HEK293 (cell line): ENCODE measurements around the gene HEMGN.

Source experiments
- CTCF ChIA-PET: fragments of 350-600 bp; formaldehyde crosslinking; extraction: SDS; loops from one replicate; lab custom pipeline; 2021; ENCODE audit warnings: antibody characterized with exemption; lab: Yijun Ruan, JAX
- POLR2A ChIA-PET: fragments of 300-600 bp; formaldehyde crosslinking; extraction: SDS; loops from one replicate; lab custom pipeline; 2020; ENCODE audit warnings: antibody characterized with exemption, inconsistent platforms; lab: Yijun Ruan, JAX
- H3K27ac ChIP-seq: fragments of 200-500 bp; sonication (Bioruptor generic); 2 replicates; pipeline ENCODE4 v1.5.1; 2014; ENCODE audit warnings: low read depth, low read length, control low read depth, inconsistent platforms; ENCODE audit errors: extremely low read depth
- H3K36me3 ChIP-seq, 2 experiments: fragments of 200-500 bp in 1 of 2; sonication (Bioruptor generic) in 1 of 2; 1 replicate in 1 of 2; 2 replicates in 1 of 2; pipeline ENCODE4 v1.5.1; 2014 to 2017; ENCODE audit warnings: inconsistent platforms in 2 of 2, low read length in 2 of 2; ENCODE audit not compliant: control insufficient read depth in 2 of 2, insufficient read depth in 1 of 2
- H3K4me1 ChIP-seq: fragments of 200-500 bp; sonication (Bioruptor generic); 2 replicates; pipeline ENCODE4 v1.5.1; 2014; ENCODE audit warnings: mild to moderate bottlenecking, low read length, inconsistent platforms; ENCODE audit not compliant: control insufficient read depth, insufficient read depth
- H3K4me3 ChIP-seq: 2 replicates; pipeline ENCODE4 v1.5.1; 2011; ENCODE audit warnings: low read depth, mild to moderate bottlenecking, control low read depth, low read length, moderate library complexity
- H3K9me3 ChIP-seq: fragments of 200-500 bp; sonication (Bioruptor generic); 2 replicates; pipeline ENCODE4 v1.5.1; 2014; ENCODE audit warnings: low read depth, low read length, inconsistent platforms; ENCODE audit not compliant: control insufficient read depth, insufficient read depth
- ZNF341 ChIP-seq: fragments of 450-650 bp; formaldehyde crosslinking; IDR thresholded peaks from 2 replicates; pipeline ENCODE4; 2016; ENCODE audit warnings: low read depth, missing biosample characterization, missing genetic modification characterization
- ZNF664 ChIP-seq: fragments of 450-650 bp; formaldehyde crosslinking; IDR thresholded peaks from 2 replicates; pipeline ENCODE4 v1.5.1; 2016; ENCODE audit warnings: missing biosample characterization, missing genetic modification characterization
- ZNF701 ChIP-seq: fragments of 450-650 bp; formaldehyde crosslinking; IDR thresholded peaks from 2 replicates; pipeline ENCODE4 v1.5.1; 2016; ENCODE audit warnings: missing biosample characterization, missing genetic modification characterization
- ZNF843 ChIP-seq: fragments of 450-650 bp; formaldehyde crosslinking; IDR thresholded peaks from 2 replicates; pipeline ENCODE4 v1.5.1; 2016; ENCODE audit warnings: missing biosample characterization, missing genetic modification characterization
- ZSCAN16 ChIP-seq: fragments of 450-650 bp; formaldehyde crosslinking; IDR thresholded peaks from 2 replicates; pipeline ENCODE4 v1.5.1; 2016; ENCODE audit warnings: missing biosample characterization, missing genetic modification characterization
- ZXDB ChIP-seq: fragments of 450-650 bp; formaldehyde crosslinking; IDR thresholded peaks from 2 replicates; pipeline ENCODE4 v1.5.1; 2016; ENCODE audit warnings: missing biosample characterization, missing genetic modification characterization
- TF ChIP-seq, protein P1 (sequence below): fragments of 450-650 bp; formaldehyde crosslinking; conservative IDR thresholded peaks from 2 replicates; pipeline ENCODE4 v1.5.1; 2016; ENCODE audit warnings: low read depth, missing biosample characterization, missing genetic modification characterization
- TF ChIP-seq, protein P2 (sequence below): fragments of 450-650 bp; formaldehyde crosslinking; IDR thresholded peaks from 2 replicates; pipeline ENCODE4 v1.5.1; 2016; ENCODE audit warnings: missing biosample characterization, missing genetic modification characterization

The HEMGN gene

DNA sequence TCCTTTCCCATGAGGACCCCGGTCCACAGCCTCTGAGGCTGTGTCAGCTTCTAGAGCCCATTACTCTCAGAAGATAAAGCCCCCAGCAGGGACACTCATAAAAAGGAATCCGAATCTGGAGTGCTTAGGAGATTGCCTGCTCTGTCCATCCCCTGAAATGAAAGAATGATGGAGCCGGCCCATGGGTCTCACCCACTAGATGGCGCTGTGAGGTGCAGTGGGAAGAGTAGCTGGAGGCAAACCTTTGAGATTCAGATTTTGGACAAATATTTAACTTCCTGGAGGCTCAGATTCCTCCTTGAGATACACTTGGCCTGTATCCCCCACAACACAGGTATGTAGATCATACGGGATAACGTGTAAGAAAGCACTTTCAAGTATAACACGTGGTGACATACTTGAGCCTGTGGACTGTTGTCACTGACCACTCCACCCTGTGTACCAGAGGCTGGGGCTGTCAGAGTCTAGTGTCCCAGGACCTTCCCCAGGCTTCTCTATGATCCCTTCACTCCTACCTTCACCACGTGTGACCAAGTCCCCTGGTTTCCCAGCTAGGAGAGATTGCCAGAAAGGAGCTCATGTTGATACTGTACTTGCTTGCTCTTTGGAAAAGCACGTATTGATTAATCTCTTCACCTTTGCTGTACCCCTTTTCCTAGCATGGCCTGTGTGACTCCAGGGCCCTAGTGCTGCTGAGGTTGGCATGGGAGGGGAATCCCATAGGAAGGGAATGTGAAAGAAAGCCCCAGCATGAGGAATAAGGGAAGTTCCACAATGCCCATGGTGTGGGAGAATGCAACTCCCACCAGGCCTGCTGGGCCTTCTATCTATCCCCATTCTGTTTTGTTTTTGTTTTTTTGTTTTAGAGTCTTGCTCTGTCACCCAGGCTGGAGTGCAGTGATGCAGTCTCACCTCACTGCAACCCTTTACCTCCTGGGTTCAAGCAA lies 47.8 kb downstream of the HEMGN start (continued):
- TF ChIP-seq, protein P1, sequence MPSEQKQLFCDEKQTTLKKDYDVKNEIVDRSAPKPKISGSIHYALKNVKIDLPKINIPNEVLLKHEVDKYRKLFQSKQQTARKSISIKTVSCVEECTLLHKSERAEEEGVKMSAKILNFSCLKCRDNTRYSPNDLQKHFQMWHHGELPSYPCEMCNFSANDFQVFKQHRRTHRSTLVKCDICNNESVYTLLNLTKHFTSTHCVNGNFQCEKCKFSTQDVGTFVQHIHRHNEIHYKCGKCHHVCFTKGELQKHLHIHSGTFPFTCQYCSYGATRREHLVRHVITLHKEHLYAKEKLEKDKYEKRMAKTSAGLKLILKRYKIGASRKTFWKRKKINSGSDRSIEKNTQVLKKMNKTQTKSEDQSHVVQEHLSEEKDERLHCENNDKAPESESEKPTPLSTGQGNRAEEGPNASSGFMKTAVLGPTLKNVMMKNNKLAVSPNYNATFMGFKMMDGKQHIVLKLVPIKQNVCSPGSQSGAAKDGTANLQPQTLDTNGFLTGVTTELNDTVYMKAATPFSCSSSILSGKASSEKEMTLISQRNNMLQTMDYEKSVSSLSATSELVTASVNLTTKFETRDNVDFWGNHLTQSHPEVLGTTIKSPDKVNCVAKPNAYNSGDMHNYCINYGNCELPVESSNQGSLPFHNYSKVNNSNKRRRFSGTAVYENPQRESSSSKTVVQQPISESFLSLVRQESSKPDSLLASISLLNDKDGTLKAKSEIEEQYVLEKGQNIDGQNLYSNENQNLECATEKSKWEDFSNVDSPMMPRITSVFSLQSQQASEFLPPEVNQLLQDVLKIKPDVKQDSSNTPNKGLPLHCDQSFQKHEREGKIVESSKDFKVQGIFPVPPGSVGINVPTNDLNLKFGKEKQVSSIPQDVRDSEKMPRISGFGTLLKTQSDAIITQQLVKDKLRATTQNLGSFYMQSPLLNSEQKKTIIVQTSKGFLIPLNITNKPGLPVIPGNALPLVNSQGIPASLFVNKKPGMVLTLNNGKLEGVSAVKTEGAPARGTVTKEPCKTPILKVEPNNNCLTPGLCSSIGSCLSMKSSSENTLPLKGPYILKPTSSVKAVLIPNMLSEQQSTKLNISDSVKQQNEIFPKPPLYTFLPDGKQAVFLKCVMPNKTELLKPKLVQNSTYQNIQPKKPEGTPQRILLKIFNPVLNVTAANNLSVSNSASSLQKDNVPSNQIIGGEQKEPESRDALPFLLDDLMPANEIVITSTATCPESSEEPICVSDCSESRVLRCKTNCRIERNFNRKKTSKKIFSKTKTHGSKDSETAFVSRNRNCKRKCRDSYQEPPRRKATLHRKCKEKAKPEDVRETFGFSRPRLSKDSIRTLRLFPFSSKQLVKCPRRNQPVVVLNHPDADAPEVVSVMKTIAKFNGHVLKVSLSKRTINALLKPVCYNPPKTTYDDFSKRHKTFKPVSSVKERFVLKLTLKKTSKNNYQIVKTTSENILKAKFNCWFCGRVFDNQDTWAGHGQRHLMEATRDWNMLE, result no peak

DNA sequence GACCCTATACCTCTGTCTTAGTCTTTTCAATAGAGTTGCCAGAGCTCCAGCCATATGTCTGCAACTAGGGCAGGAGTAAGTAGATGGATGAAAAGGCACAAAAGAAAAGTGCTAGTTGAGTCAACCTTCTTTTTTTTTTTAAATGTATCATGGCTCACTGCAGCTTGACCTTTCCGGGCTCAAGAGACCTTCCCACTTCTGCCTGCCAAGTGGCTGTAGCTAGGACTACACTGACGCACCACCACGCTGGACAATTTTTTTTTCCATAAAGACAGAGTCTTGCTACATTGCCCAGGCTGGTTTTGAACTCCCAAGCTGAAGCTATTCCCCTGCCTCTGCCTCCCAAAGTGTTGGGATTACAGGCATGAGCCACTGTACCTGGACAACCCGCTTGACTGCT lies 57.6 kb downstream of the HEMGN start:
- CTCF ChIA-PET, result interaction anchor here (1.0 to 4.3 kb wide), 5 partner anchors 9 to 26 kb away, joined by 3 to 28 read pairs (median 4); no protein-coding TSS in a partner anchor
- H3K4me1 ChIP-seq, result no peaks in the 10 kb centered on the region
- H3K9me3 ChIP-seq, result no peaks in the 10 kb centered on the region
- POLR2A ChIA-PET, result no interaction called here
- no peak overlapping the region for H3K27ac ChIP-seq
- no peak for TF ChIP-seq ZNF341
- no peak for TF ChIP-seq ZNF843 (tag by site-specific recombination)
- no peak for TF ChIP-seq ZXDB (tag by site-specific recombination)
- TF ChIP-seq ZNF701 (tag by site-specific recombination), result no peak
- TF ChIP-seq ZNF664 (tag by site-specific recombination), result no peak
- no peak for TF ChIP-seq ZSCAN16
- TF ChIP-seq, protein P2, sequence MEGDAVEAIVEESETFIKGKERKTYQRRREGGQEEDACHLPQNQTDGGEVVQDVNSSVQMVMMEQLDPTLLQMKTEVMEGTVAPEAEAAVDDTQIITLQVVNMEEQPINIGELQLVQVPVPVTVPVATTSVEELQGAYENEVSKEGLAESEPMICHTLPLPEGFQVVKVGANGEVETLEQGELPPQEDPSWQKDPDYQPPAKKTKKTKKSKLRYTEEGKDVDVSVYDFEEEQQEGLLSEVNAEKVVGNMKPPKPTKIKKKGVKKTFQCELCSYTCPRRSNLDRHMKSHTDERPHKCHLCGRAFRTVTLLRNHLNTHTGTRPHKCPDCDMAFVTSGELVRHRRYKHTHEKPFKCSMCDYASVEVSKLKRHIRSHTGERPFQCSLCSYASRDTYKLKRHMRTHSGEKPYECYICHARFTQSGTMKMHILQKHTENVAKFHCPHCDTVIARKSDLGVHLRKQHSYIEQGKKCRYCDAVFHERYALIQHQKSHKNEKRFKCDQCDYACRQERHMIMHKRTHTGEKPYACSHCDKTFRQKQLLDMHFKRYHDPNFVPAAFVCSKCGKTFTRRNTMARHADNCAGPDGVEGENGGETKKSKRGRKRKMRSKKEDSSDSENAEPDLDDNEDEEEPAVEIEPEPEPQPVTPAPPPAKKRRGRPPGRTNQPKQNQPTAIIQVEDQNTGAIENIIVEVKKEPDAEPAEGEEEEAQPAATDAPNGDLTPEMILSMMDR, result no peak
- no peak overlapping the region for H3K4me3 ChIP-seq
- no peaks in the 10 kb centered on the region for H3K36me3 ChIP-seq
